Activated CD4-positive, alpha-beta memory T cell treated with anti-CD3 and anti-CD28 coated beads, Interleukin-2, amount 10 ng/mL, durations not matched to agents 7 days and 5 days (primary cell): ENCODE results near the gene ATP6AP2. TPM values are rescaled to one million over a fixed set of nuclear protein-coding genes. Genes with fewer than 3 reads are reported as not detected.
A peak's percentile ranks its signal among the peaks of the same experiment; 100 is the strongest.

ENCODE experiments used
- CTCF ChIA-PET: fragments of 350-600 bp; sonication (Branson Sonifier 250); formaldehyde crosslinking; loops from one replicate; lab custom pipeline; 2021; ENCODE audit warnings: antibody characterized with exemption, inconsistent platforms; lab: Charles Lee
- POLR2A ChIA-PET: fragments of 350-600 bp; sonication (Branson Sonifier 250); formaldehyde crosslinking; loops from one replicate; lab custom pipeline; 2021; ENCODE audit warnings: antibody characterized with exemption; lab: Charles Lee
- DNase-seq: peaks from one replicate; pipeline ENCODE4 v3.0.0-alpha.2; 2020
- H3K27ac Mint-ChIP-seq: one replicate; pipeline ENCODE4 v1.8.0; 2021; ENCODE audit warnings: mild to moderate bottlenecking, mixed read lengths
- H3K27me3 Mint-ChIP-seq: one replicate; pipeline ENCODE4 v1.8.0; 2021; ENCODE audit warnings: mixed read lengths
- H3K36me3 Mint-ChIP-seq: one replicate; pipeline ENCODE4 v1.8.0; 2021; ENCODE audit warnings: low read depth, mixed read lengths
- H3K4me1 Mint-ChIP-seq: one replicate; pipeline ENCODE4 v1.8.0; 2021; ENCODE audit warnings: mixed read lengths
- H3K4me3 Mint-ChIP-seq: one replicate; pipeline ENCODE4 v1.8.0; 2021; ENCODE audit warnings: mild to moderate bottlenecking, mixed read lengths
- H3K9me3 Mint-ChIP-seq: one replicate; pipeline ENCODE4 v1.8.0; 2021; ENCODE audit warnings: mixed read lengths
- total RNA-seq, 2 experiments: library from RNA; stranded (reverse); gene quantifications; one replicate each; pipeline ENCODE4 v1.2.3, GENCODE V29; 2021

The ATP6AP2 gene
- 10 to 100 TPM; 72.9 to 77.8 TPM for total RNA-seq

GRCh38 chrX:40580537-40581335 lies at the start of gene ATP6AP2:
Gene ATP6AP2, plus strand, starts transcription at chrX:40580970. Its CDS starts 96 bp downstream, at chrX:40581066.
- peak; percentile 92 for DNase-seq
- no peaks in the 10 kb centered on the region for H3K27me3 Mint-ChIP-seq
- ChIA-PET CTCF (interaction anchor here (0.7 to 2.1 kb wide), 3 partner anchors 36 to 535 kb away, joined by 3 to 9 read pairs (median 4); no protein-coding TSS in a partner anchor), POLR2A (interaction anchor here (0.7 to 2.2 kb wide), 8 partner anchors 9 to 751 kb away, joined by 3 to 14 read pairs (median 4); partner anchors contain the start of genes CXorf38 and USP9X)
- peaks cover 27% of the 10 kb centered on the region for H3K4me1 Mint-ChIP-seq
- H3K4me3 Mint-ChIP-seq = peak within 1 kb of the TSS; percentile 82
- H3K9me3 Mint-ChIP-seq = no peaks in the 10 kb centered on the region
- peaks cover 5% of the 10 kb centered on the region for H3K36me3 Mint-ChIP-seq
- H3K27ac Mint-ChIP-seq = peak within 1 kb of the TSS; percentile 88

GRCh38 chrX:40531056-40531826 lies 49.5 kb upstream of the ATP6AP2 start:
- Mint-ChIP-seq H3K9me3 (no peaks in the 10 kb centered on the region), H3K4me1 (no peaks in the 10 kb centered on the region), H3K4me3 (no peak overlapping the region), H3K36me3 (no peaks in the 10 kb centered on the region), H3K27me3 (no peaks in the 10 kb centered on the region), H3K27ac (no peak overlapping the region)
- CTCF ChIA-PET = no interaction called here
- POLR2A ChIA-PET = no interaction called here
- no peak for DNase-seq

- no peak overlapping the region for H3K4me3 Mint-ChIP-seq
- no peak for DNase-seq
- H3K36me3 Mint-ChIP-seq = no peaks in the 10 kb centered on the region
- ChIA-PET POLR2A (no interaction called here), CTCF (no interaction called here)
- H3K27ac Mint-ChIP-seq = no peak overlapping the region
- H3K27me3 Mint-ChIP-seq = peaks cover 23% of the 10 kb centered on the region
- H3K9me3 Mint-ChIP-seq = no peaks in the 10 kb centered on the region
- H3K4me1 Mint-ChIP-seq = peaks cover 19% of the 10 kb centered on the region
These were observed 43.5 kb upstream of the ATP6AP2 start for GRCh38 chrX:40537310-40537709.

GRCh38 chrX:40538406-40538805 lies 42.4 kb upstream of the ATP6AP2 start:
- H3K27ac Mint-ChIP-seq = no peak overlapping the region
- no peaks in the 10 kb centered on the region for H3K36me3 Mint-ChIP-seq
- H3K4me1 Mint-ChIP-seq = peaks cover 19% of the 10 kb centered on the region
- no peaks in the 10 kb centered on the region for H3K9me3 Mint-ChIP-seq
- ChIA-PET POLR2A (no interaction called here), CTCF (interaction anchor here (0.6 to 2.6 kb wide), 5 partner anchors 17 to 739 kb away, joined by 3 to 11 read pairs (median 3); partner anchors contain the start of gene ATP6AP2)
- peaks cover 23% of the 10 kb centered on the region for H3K27me3 Mint-ChIP-seq
- no peak for DNase-seq
- no peak overlapping the region for H3K4me3 Mint-ChIP-seq

- Mint-ChIP-seq H3K4me3 (no peak overlapping the region), H3K36me3 (no peaks in the 10 kb centered on the region), H3K9me3 (no peaks in the 10 kb centered on the region), H3K27me3 (peaks cover 23% of the 10 kb centered on the region), H3K4me1 (peaks cover 23% of the 10 kb centered on the region), H3K27ac (no peak overlapping the region)
- DNase-seq = peak; percentile 78
- CTCF ChIA-PET = interaction anchor here (0.5 to 2.6 kb wide), 7 partner anchors 16 to 255 kb away, joined by 3 to 11 read pairs (median 3); partner anchors contain the start of genes ATP6AP2 and CXorf38
- POLR2A ChIA-PET = no interaction called here
These were observed 41.3 kb upstream of the ATP6AP2 start for GRCh38 chrX:40539214-40540142.

- ChIA-PET POLR2A (no interaction called here), CTCF (interaction anchor here (0.6 kb wide), 1 partner anchor 51 kb away, joined by 3 read pairs; no protein-coding TSS in a partner anchor)
- Mint-ChIP-seq H3K36me3 (no peaks in the 10 kb centered on the region), H3K9me3 (no peaks in the 10 kb centered on the region), H3K4me3 (no peak overlapping the region), H3K27ac (no peak overlapping the region), H3K4me1 (peaks cover 23% of the 10 kb centered on the region), H3K27me3 (peaks cover 22% of the 10 kb centered on the region)
- DNase-seq = no peak
These were observed 38.6 kb upstream of the ATP6AP2 start for GRCh38 chrX:40542208-40542607.

- no peak overlapping the region for H3K4me3 Mint-ChIP-seq
- ChIA-PET POLR2A (no interaction called here), CTCF (interaction anchor here (1.7 to 1.8 kb wide), 2 partner anchors 100 to 104 kb away, joined by 9 to 10 read pairs; partner anchors contain the start of gene CXorf38)
- no peaks in the 10 kb centered on the region for H3K36me3 Mint-ChIP-seq
- H3K27me3 Mint-ChIP-seq = peaks cover 18% of the 10 kb centered on the region
- no peak overlapping the region for H3K27ac Mint-ChIP-seq
- peaks cover 23% of the 10 kb centered on the region for H3K4me1 Mint-ChIP-seq
- H3K9me3 Mint-ChIP-seq = no peaks in the 10 kb centered on the region
- no peak for DNase-seq
These were observed 37.8 kb upstream of the ATP6AP2 start for GRCh38 chrX:40542972-40543371.

GRCh38 chrX:40543661-40544328 lies 37.0 kb upstream of the ATP6AP2 start:
- H3K27ac Mint-ChIP-seq = no peak overlapping the region
- no peak overlapping the region for H3K4me3 Mint-ChIP-seq
- peaks cover 20% of the 10 kb centered on the region for H3K4me1 Mint-ChIP-seq
- ChIA-PET POLR2A (interaction anchor here (0.6 kb wide), 1 partner anchor 85 kb away, joined by 3 read pairs; no protein-coding TSS in a partner anchor), CTCF (interaction anchor here (0.6 to 2.1 kb wide), 21 partner anchors 8 to 571 kb away, joined by 3 to 18 read pairs (median 4); partner anchors contain the start of genes ATP6AP2 and CXorf38)
- peaks cover 12% of the 10 kb centered on the region for H3K27me3 Mint-ChIP-seq
- H3K36me3 Mint-ChIP-seq = no peaks in the 10 kb centered on the region
- no peaks in the 10 kb centered on the region for H3K9me3 Mint-ChIP-seq
- no peak for DNase-seq

GRCh38 chrX:40544343-40545266 lies 36.2 kb upstream of the ATP6AP2 start:
- H3K27ac Mint-ChIP-seq = no peak overlapping the region
- no peaks in the 10 kb centered on the region for H3K9me3 Mint-ChIP-seq
- H3K36me3 Mint-ChIP-seq = no peaks in the 10 kb centered on the region
- DNase-seq = no peak
- ChIA-PET POLR2A (interaction anchor here (0.6 kb wide), 1 partner anchor 85 kb away, joined by 3 read pairs; no protein-coding TSS in a partner anchor), CTCF (interaction anchor here (0.6 to 2.1 kb wide), 23 partner anchors 9 to 571 kb away, joined by 3 to 18 read pairs (median 4); partner anchors contain the start of genes ATP6AP2 and CXorf38)
- peaks cover 8% of the 10 kb centered on the region for H3K27me3 Mint-ChIP-seq
- H3K4me1 Mint-ChIP-seq = peaks cover 12% of the 10 kb centered on the region
- H3K4me3 Mint-ChIP-seq = no peak overlapping the region

GRCh38 chrX:40546870-40547269 lies 33.9 kb upstream of the ATP6AP2 start:
- Mint-ChIP-seq H3K4me3 (no peak overlapping the region), H3K27me3 (no peaks in the 10 kb centered on the region), H3K27ac (no peak overlapping the region), H3K9me3 (no peaks in the 10 kb centered on the region), H3K4me1 (peaks cover 4% of the 10 kb centered on the region), H3K36me3 (no peaks in the 10 kb centered on the region)
- ChIA-PET POLR2A (interaction anchor here (1.4 kb wide), 1 partner anchor 101 kb away, joined by 3 read pairs; the partner anchor contains the start of gene CXorf38), CTCF (no interaction called here)
- DNase-seq = no peak

GRCh38 chrX:40550066-40550465 lies 30.7 kb upstream of the ATP6AP2 start:
- Mint-ChIP-seq H3K4me1 (no peaks in the 10 kb centered on the region), H3K36me3 (no peaks in the 10 kb centered on the region), H3K27ac (no peak overlapping the region), H3K4me3 (no peak overlapping the region), H3K9me3 (no peaks in the 10 kb centered on the region), H3K27me3 (no peaks in the 10 kb centered on the region)
- POLR2A ChIA-PET = no interaction called here
- no peak for DNase-seq
- CTCF ChIA-PET = no interaction called here
